ENCODE measurements around the gene MTG2. TPM values are rescaled to one million over a fixed set of nuclear protein-coding genes. Genes with fewer than 3 reads are reported as not detected.
A peak's percentile ranks its signal among the peaks of the same experiment; 100 is the strongest.

The MTG2 gene
- total and polyA plus RNA-seq, 2 of the 13 experiments (the other 11 are each of a cell fraction or from before 2014, with no cell fraction given): 20.4 to 37.8 TPM

GRCh38 chr20:62219992-62220665 lies 37.3 kb downstream of the MTG2 start, which contains the start of gene HRH3 (continued):
- TF ChIP-seq CHD2 (IDR thresholded peaks at IDR 0.05; ENCODE audit: low read depth, low read length) (no peak), ZNF530 (CRISPR knock-in tag; IDR thresholded peaks at IDR 0.05; ENCODE audit: low read depth) (no peak), GABPA (IDR thresholded peaks at IDR 0.05; ENCODE audit: low read depth, low read length) (no peak), GABPA (CRISPR knock-in tag; IDR thresholded peaks at IDR 0.05; ENCODE audit: low read depth) (no peak), HOXA9 (CRISPR knock-in tag; IDR thresholded peaks at IDR 0.05; ENCODE audit: borderline replicate concordance) (peak; percentile 89; the same call in 1 of the 2 replicates), PITX1 (CRISPR knock-in tag; IDR thresholded peaks at IDR 0.05) (no peak), DDIT3 (CRISPR knock-in tag; IDR thresholded peaks at IDR 0.05) (no peak), ATF6 (CRISPR knock-in tag; conservative IDR thresholded peaks at IDR 0.05) (0 out of 2 replicates have a peak, but pooled peaks have one; percentile 86), FOSL2 (CRISPR knock-in tag; IDR thresholded peaks at IDR 0.05) (peak; percentile 47; the same call in 1 of the 2 replicates), AFF4 (CRISPR knock-in tag; IDR thresholded peaks at IDR 0.05) (no peak), SMAD3 (CRISPR knock-in tag; IDR thresholded peaks at IDR 0.05) (0 out of 2 replicates have a peak, but pooled peaks have one; percentile 52), HDAC6 (IDR thresholded peaks at IDR 0.05; ENCODE audit: low read depth, low read length) (no peak), ZNF101 (CRISPR knock-in tag; IDR thresholded peaks at IDR 0.05; ENCODE audit: borderline replicate concordance, low read depth) (no peak), SAFB2 (CRISPR knock-in tag; IDR thresholded peaks at IDR 0.05; ENCODE audit: borderline replicate concordance, low read depth) (no peak), CHD4 (IDR thresholded peaks at IDR 0.05; ENCODE audit: borderline replicate concordance, low read length) (no peak), HNRNPUL1 (IDR thresholded peaks at IDR 0.05; ENCODE audit: low read depth, low read length) (no peak), ATF5 (CRISPR knock-in tag; IDR thresholded peaks at IDR 0.05; ENCODE audit: low read depth) (peak; percentile 86), ZBTB4 (CRISPR knock-in tag; IDR thresholded peaks at IDR 0.05; ENCODE audit: borderline replicate concordance) (no peak), FOSL1 (CRISPR knock-in tag; IDR thresholded peaks at IDR 0.05; ENCODE audit: borderline replicate concordance) (no peak), BRCA1 (CRISPR knock-in tag; IDR thresholded peaks at IDR 0.05) (no peak)

Measured in HepG2 (cell line).